ENCODE measurements around the gene IL3.

The IL3 gene

DNA sequence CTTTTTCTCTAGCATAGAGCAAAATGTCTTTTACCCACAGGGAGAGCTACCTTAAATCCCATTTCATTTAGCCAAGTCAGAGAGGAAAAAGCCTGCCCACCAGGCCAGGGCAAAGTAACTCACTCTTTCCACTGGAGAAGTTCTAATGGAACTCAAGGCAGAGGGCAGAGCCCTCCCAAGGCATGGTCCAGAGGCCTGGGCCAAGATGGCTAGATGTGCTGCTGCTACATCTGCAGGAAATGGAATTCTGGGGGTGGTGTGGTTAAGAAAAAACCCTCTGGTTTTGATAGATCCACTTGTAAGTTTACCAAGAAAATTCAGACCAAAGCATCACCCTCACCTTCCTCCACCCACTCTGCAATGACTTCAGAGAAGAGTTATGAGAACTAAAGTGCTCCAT, 50.5 kb downstream of the IL3 start:
- DNase-seq = no peak

DNA sequence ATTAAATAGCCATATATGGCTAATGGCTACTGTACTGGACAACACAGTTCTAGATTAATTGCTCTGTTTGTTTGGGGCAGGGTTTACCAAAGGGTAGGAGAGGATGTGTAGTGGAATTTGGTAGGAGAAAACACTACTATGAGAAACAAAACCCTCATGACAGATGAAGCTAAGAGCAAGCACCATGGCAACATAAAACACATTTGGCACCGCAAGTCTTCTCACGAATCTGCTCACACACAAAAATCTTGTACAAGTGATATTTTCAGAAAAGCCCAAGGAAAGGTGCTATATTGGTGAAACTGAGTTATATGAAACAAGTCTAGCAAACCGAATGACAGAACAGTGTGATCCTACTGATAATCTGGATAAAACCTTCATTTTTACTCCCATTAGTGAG, 51.7 kb downstream of the IL3 start:
- DNase-seq = no peak

Data from nucleus accumbens (tissue), 56 donors.